DND-41 (cell line): ENCODE measurements around the gene BEND4.

Source experiments
- ATAC-seq: fragments of 200-7000 bp; cut with Tn5 transposase; 3 replicates; pipeline ENCODE4 v1.9.1; 2021; ENCODE audit warnings: low read depth; ENCODE audit not compliant: insufficient read depth
- DNase-seq: peaks from one replicate; pipeline ENCODE4 v3.0.0-alpha.2; 2020
- H2AFZ ChIP-seq: 2 replicates; pipeline ENCODE4 v1.6.0; 2012; ENCODE audit warnings: low read depth, low read length
- H3K27ac ChIP-seq: 2 replicates; pipeline ENCODE4 v1.5.1; 2012; ENCODE audit warnings: low read length, inconsistent platforms
- H3K27me3 ChIP-seq: fragments of 200-600 bp; sonication (generic); 2 replicates; pipeline ENCODE4 v1.6.0; 2012; ENCODE audit warnings: low read length, mild to moderate bottlenecking, inconsistent platforms; ENCODE audit not compliant: insufficient read depth, poor library complexity
- H3K36me3 ChIP-seq: 2 replicates; pipeline ENCODE4 v1.5.1; 2012; ENCODE audit warnings: low read length, inconsistent platforms; ENCODE audit not compliant: insufficient read depth
- H3K4me1 ChIP-seq: 2 replicates; pipeline ENCODE4 v1.5.1; 2012; ENCODE audit warnings: mild to moderate bottlenecking, low read length; ENCODE audit not compliant: insufficient read depth
- H3K4me2 ChIP-seq: 2 replicates; pipeline ENCODE4 v1.6.0; 2012; ENCODE audit warnings: mild to moderate bottlenecking, moderate library complexity, low read length, inconsistent platforms; ENCODE audit not compliant: insufficient read depth
- H3K4me3 ChIP-seq, 2 experiments: fragments of 200-600 bp in 1 of 2; shearing (Covaris generic) in 1 of 2; 2 replicates each; pipeline ENCODE4 v1.5.1; 2012 to 2016; ENCODE audit warnings: inconsistent platforms in 2 of 2, low read length in 2 of 2, mild to moderate bottlenecking in 2 of 2, low read depth in 1 of 2, moderate library complexity in 1 of 2
- H3K79me2 ChIP-seq: 2 replicates; pipeline ENCODE4 v1.6.0; 2012; ENCODE audit warnings: low read length, inconsistent platforms; ENCODE audit not compliant: insufficient read depth
- H3K9ac ChIP-seq: 2 replicates; pipeline ENCODE4 v1.6.0; 2012; ENCODE audit warnings: low read depth, mild to moderate bottlenecking, inconsistent platforms, low read length, moderate library complexity
- H3K9me3 ChIP-seq: 2 replicates; pipeline ENCODE4 v1.5.1; 2012; ENCODE audit warnings: low read length, moderate library complexity, mild to moderate bottlenecking, inconsistent platforms; ENCODE audit not compliant: insufficient read depth, severe bottlenecking
- H4K20me1 ChIP-seq: 2 replicates; pipeline ENCODE4 v1.6.0; 2012; ENCODE audit warnings: low read length; ENCODE audit not compliant: insufficient read depth
- EZH2 ChIP-seq: IDR thresholded peaks from 3 replicates; pipeline ENCODE4 v1.6.1; 2012; ENCODE audit warnings: borderline replicate concordance, low read depth, mild to moderate bottlenecking, moderate library complexity, low read length, inconsistent platforms; ENCODE audit not compliant: severe bottlenecking
- TF ChIP-seq, protein P1 (sequence below): IDR thresholded peaks from 2 replicates; pipeline ENCODE4 v1.5.1; 2012; ENCODE audit warnings: borderline replicate concordance, low read length, moderate library complexity, mild to moderate bottlenecking; ENCODE audit not compliant: poor library complexity, severe bottlenecking; ENCODE audit errors: extremely low read depth

Gene BEND4

DNA sequence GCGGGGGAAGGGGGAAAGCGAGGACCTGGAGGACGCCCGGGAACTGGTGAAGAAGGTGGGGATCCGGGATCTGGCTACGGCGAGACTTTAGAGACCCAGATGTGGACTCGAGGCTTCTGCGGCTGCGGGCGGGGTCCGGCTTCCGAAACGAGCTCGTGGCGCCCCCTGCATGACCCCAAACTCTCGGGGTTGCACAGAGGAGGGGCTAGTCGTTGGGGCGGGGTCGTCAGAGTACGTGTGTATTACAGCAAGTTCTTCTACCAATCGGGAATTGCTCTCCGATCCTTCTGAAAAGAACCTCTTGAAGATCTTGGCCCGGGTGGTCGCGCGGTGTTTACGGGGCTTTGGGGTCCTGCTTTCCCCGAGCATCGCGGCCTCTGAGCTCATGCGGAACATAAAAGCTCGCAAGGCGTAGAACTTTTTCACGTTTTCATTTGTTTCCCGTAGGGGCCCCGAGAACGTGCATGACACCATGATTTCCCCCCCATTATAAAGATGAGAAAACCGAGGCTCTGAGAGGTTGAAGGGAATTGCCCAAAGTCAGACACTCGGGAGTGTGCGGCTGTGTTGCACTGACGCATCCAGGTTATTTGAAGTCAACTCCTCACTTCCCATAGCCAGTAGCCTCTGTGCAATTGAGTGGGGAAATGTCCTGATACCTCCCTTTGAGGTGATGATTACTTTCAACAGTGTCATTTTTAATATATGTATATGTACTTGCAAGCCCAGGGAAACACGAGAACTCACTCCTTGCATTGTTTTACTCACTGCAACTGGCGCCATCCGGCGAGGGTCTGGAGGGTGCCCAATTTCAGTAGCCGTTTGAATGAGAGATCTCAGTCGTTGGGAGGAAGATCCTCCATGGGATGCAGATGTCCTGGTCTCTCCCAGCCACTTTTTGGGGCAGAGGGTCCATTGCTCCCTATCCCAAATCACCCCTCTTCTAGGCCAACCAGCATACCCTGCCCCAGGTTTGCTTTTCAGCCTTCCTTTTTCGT, at the start of gene BEND4:
Gene BEND4, minus strand, starts transcription at position 149 of the 998 bp plus-strand sequence. CDS start 512 bp downstream, outside the sequence.
- TF ChIP-seq, protein P1, sequence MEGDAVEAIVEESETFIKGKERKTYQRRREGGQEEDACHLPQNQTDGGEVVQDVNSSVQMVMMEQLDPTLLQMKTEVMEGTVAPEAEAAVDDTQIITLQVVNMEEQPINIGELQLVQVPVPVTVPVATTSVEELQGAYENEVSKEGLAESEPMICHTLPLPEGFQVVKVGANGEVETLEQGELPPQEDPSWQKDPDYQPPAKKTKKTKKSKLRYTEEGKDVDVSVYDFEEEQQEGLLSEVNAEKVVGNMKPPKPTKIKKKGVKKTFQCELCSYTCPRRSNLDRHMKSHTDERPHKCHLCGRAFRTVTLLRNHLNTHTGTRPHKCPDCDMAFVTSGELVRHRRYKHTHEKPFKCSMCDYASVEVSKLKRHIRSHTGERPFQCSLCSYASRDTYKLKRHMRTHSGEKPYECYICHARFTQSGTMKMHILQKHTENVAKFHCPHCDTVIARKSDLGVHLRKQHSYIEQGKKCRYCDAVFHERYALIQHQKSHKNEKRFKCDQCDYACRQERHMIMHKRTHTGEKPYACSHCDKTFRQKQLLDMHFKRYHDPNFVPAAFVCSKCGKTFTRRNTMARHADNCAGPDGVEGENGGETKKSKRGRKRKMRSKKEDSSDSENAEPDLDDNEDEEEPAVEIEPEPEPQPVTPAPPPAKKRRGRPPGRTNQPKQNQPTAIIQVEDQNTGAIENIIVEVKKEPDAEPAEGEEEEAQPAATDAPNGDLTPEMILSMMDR, result no peak
- TF ChIP-seq EZH2, result no peak
- no peak for ATAC-seq
- no peaks in the 10 kb centered on the region for H3K27me3 ChIP-seq
- H3K4me1 ChIP-seq, result no peaks in the 10 kb centered on the region
- H3K9ac ChIP-seq, result no peak within 1 kb of the TSS
- no peaks in the 10 kb centered on the region for H3K9me3 ChIP-seq
- H3K36me3 ChIP-seq, result no peaks in the 10 kb centered on the region
- no peaks in the 10 kb centered on the region for H3K79me2 ChIP-seq
- H2AFZ ChIP-seq, result no peak within 1 kb of the TSS
- H3K27ac ChIP-seq, result no peak within 1 kb of the TSS
- H3K4me2 ChIP-seq, result no peak within 1 kb of the TSS
- H3K4me3 ChIP-seq, result no peak within 1 kb of the TSS
- no peak for DNase-seq
- no peaks in the 10 kb centered on the region for H4K20me1 ChIP-seq

- Histone ChIP-seq H4K20me1 (no peaks in the 10 kb centered on the region), H3K27me3 (no peaks in the 10 kb centered on the region), H3K79me2 (no peaks in the 10 kb centered on the region), H2AFZ (no peak overlapping the region), H3K9me3 (no peaks in the 10 kb centered on the region), H3K36me3 (no peaks in the 10 kb centered on the region), H3K9ac (no peak overlapping the region), H3K4me2 (no peak overlapping the region), H3K4me1 (no peaks in the 10 kb centered on the region), H3K27ac (no peak overlapping the region), H3K4me3 (no peak overlapping the region)
- DNase-seq (no peak), ATAC-seq (no peak)
- TF ChIP-seq, protein P1, result no peak
- TF ChIP-seq EZH2, result no peak
Observed at GRCh38 chr4:42197341-42197740, 44.9 kb upstream of the BEND4 start.

DNA sequence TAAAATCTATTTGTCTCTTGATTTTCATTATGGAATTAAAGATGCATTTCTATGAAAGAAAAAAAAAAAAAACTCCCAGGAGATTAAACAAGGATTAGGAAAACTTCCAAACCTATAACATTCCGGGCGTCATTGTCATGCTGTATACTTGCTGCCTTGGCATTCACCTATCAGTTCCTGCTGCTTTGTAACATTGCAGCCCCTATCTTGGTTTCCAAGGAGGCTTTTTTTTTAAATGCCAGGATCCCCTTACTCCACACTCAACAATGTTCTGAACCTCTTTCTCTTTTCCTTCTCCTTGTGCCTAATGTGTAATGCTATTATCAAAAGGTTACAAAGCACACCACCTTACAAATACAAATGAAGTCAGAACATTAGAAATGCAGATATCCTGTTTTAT, 20.5 kb upstream of the BEND4 start:
- Histone ChIP-seq H3K9me3 (no peaks in the 10 kb centered on the region), H3K9ac (no peak overlapping the region), H3K4me3 (no peak overlapping the region), H3K36me3 (no peaks in the 10 kb centered on the region), H2AFZ (no peak overlapping the region), H4K20me1 (no peaks in the 10 kb centered on the region), H3K79me2 (no peaks in the 10 kb centered on the region), H3K27ac (no peak overlapping the region), H3K4me1 (no peaks in the 10 kb centered on the region), H3K4me2 (no peak overlapping the region), H3K27me3 (no peaks in the 10 kb centered on the region)
- TF ChIP-seq, protein P1, result no peak
- no peak for TF ChIP-seq EZH2
- DNase-seq (no peak), ATAC-seq (no peak)
